ENCODE data around the gene ZNF275.

GRCh38 chrX:153321381-153322124 lies 12.4 kb upstream of the ZNF275 start, which contains the start of gene PNMA6F:
- TF ChIP-seq CTCF (conservative IDR thresholded peaks at IDR 0.05; ENCODE audit: low read depth, low read length): no peak
- TF ChIP-seq EZH2 (IDR thresholded peaks at IDR 0.05; ENCODE audit: borderline replicate concordance, low read depth, low read length, poor library complexity, severe bottlenecking): no peak
